Lung (tissue), 12 donors: ENCODE data around the gene AK4. TPM values are rescaled to one million over a fixed set of nuclear protein-coding genes. Genes with fewer than 3 reads are reported as not detected.

Source experiments
- ATAC-seq: fragments of 200-7000 bp; cut with Tn5 transposase; one replicate; pipeline ENCODE4 v1.9.1; 2020; ENCODE audit warnings: moderate number of reproducible peaks; ENCODE audit not compliant: insufficient read depth, low FRiP score
- DNase-seq, 3 donors: peaks; one replicate each; pipeline ENCODE4 v3.0.0-alpha.2; 2013 to 2017
- H3K27ac ChIP-seq, 2 donors: one replicate each; pipeline ENCODE4 v1.5.1; 2013; ENCODE audit warnings: mild to moderate bottlenecking in 2 of 2, moderate library complexity in 2 of 2, control low read depth in 1 of 2, inconsistent platforms in 1 of 2, low read depth in 1 of 2, low read length in 1 of 2
- H3K27me3 ChIP-seq, 3 donors: one replicate each; pipeline ENCODE4 v1.5.1; 2013; ENCODE audit warnings: low read length in 2 of 3; ENCODE audit not compliant: control insufficient read depth in 3 of 3, insufficient read depth in 3 of 3
- H3K36me3 ChIP-seq, 4 donors: one replicate each; pipeline ENCODE4 v1.5.1; 2013; ENCODE audit warnings: low read length in 4 of 4, mild to moderate bottlenecking in 1 of 4, moderate library complexity in 1 of 4; ENCODE audit not compliant: control insufficient read depth in 4 of 4, insufficient read depth in 4 of 4
- H3K4me1 ChIP-seq, 5 donors: one replicate each; pipeline ENCODE4 v1.5.1; 2013; ENCODE audit warnings: low read length in 5 of 5, mild to moderate bottlenecking in 2 of 5, moderate library complexity in 1 of 5; ENCODE audit not compliant: control insufficient read depth in 5 of 5, insufficient read depth in 5 of 5
- H3K4me3 ChIP-seq: one replicate; pipeline ENCODE4 v1.5.1; 2013; ENCODE audit warnings: mild to moderate bottlenecking, control low read depth, moderate library complexity
- H3K9ac ChIP-seq, 2 donors: one replicate each; pipeline ENCODE4 v1.5.1; 2013; ENCODE audit warnings: low read length in 2 of 2, control low read depth in 1 of 2; ENCODE audit not compliant: insufficient read depth in 1 of 2
- H3K9me3 ChIP-seq, 4 donors: one replicate each; pipeline ENCODE4 v1.5.1; 2013; ENCODE audit warnings: low read length in 3 of 4, mild to moderate bottlenecking in 1 of 4, moderate library complexity in 1 of 4; ENCODE audit not compliant: control insufficient read depth in 4 of 4, insufficient read depth in 3 of 4
- WGBS, 2 donors: extraction: QIAGEN DNeasy Blood & Tissue Kit; methylation state at CpG; one replicate each; pipeline ENCODE4 v1.1.7; 2013; 5-methylcytosine and 5-hydroxymethylcytosine counted together
- polyA plus RNA-seq, 2 donors: library from polyadenylated mRNA; stranded (reverse); fragments of 200-250 nt; gene quantifications; one replicate each; pipeline ENCODE4 v1.2.1, GENCODE V29; 2013
- total RNA-seq, 2 donors: library from RNA; depleted of rRNA in 1 of 2; stranded (reverse); fragments of >200 nt in 1 of 2; gene quantifications; one replicate each; pipeline ENCODE4 v1.2.1, GENCODE V29; 2014 to 2021
- TF ChIP-seq, protein P1 (sequence below): IDR thresholded peaks from 2 replicates; pipeline ENCODE4 v1.5.1; 2012; ENCODE audit warnings: mild to moderate bottlenecking; ENCODE audit errors: control extremely low read depth, extremely low read depth
- donor health status: control.
- donor health status: control.
- donor health status: Bipolar disorder and iron deficiency.
- donor health status: healthy.
- donor health status: DM: yes; HTN: yes; CAD: no.

AK4 gene
- total and polyA plus RNA-seq, 4 donors: 1.1 to 13.7 (median 6.5) TPM

DNA sequence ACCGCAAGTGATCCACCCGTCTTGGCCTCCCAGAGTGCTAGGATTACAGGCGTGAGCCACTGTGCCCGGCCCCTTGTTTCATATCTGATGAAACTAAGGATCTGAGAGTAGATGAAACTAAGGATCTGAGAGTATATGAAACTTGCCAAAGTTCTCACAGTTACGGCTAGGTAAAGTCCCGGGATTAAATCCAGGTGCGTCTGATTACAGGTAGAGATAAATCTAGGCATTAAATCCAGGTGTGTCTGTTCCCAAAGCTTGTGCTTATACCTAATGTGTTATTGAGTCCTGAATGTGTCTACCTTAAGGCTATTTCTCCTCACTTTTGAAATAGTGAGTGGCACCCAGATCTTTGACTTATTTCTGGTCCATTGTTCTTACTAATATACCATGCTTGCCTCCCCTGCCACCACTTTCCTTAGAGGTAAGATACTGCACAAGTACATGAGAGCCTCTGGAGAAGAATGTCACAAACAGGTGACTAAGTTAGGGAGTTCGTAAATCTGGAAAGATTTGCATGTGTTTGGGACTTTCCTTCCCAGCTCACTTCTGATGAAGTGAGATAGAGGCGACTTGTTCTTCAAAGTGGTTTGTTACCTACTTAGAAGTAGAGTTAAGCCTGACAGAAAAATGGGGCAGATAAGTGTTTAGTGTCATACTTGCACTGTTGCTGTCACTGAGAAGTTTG is 66.5 kb downstream of the AK4 start:
- H3K4me3 ChIP-seq: no peak overlapping the region
- H3K9ac ChIP-seq: no peak overlapping the region
- ATAC-seq: no peak
- H3K36me3 ChIP-seq: no peaks in the 10 kb centered on the region
- no peaks in the 10 kb centered on the region for H3K9me3 ChIP-seq
- TF ChIP-seq, protein P1, sequence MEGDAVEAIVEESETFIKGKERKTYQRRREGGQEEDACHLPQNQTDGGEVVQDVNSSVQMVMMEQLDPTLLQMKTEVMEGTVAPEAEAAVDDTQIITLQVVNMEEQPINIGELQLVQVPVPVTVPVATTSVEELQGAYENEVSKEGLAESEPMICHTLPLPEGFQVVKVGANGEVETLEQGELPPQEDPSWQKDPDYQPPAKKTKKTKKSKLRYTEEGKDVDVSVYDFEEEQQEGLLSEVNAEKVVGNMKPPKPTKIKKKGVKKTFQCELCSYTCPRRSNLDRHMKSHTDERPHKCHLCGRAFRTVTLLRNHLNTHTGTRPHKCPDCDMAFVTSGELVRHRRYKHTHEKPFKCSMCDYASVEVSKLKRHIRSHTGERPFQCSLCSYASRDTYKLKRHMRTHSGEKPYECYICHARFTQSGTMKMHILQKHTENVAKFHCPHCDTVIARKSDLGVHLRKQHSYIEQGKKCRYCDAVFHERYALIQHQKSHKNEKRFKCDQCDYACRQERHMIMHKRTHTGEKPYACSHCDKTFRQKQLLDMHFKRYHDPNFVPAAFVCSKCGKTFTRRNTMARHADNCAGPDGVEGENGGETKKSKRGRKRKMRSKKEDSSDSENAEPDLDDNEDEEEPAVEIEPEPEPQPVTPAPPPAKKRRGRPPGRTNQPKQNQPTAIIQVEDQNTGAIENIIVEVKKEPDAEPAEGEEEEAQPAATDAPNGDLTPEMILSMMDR: no peak
- 93 to 95% methylated on average over 9 of the region's 9 CpGs for WGBS, 2 donors
- no peak overlapping the region for H3K27ac ChIP-seq
- H3K27me3 ChIP-seq: peaks cover 0 to 8% (median 0%) of the 10 kb centered on the region in 3 donors
- H3K4me1 ChIP-seq: peaks cover 0 to 3% (median 0%) of the 10 kb centered on the region in 5 donors
- DNase-seq: no peak

DNA sequence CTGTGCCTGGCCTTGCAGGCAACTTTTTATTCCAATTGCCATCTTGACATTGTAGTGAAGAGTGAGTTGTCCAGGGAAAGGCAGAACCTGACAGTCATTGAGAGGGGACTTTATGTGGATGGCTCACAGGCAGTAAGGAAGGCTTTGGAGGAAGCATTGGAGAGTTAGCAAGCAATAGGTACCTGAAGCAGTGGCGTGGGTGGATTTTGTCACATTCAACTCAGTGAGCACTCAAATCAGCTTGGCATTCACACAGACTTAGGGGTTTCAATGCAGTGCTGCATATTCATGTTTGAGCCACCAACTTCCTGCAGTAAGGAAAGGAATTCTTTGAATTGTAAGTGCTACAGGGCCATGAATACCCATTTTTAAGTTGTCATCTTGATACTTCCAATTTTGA is 69.0 kb downstream of the AK4 start:
- Histone ChIP-seq H3K27me3 (peaks cover 0 to 3% (median 0%) of the 10 kb centered on the region in 3 donors), H3K9me3 (no peaks in the 10 kb centered on the region), H3K27ac (no peak overlapping the region), H3K9ac (no peak overlapping the region), H3K4me1 (peaks cover 0 to 3% (median 0%) of the 10 kb centered on the region in 5 donors), H3K4me3 (no peak overlapping the region), H3K36me3 (no peaks in the 10 kb centered on the region)
- ATAC-seq (no peak), DNase-seq (no peak)
- 93 to 100% methylated on average over 1 of the region's 1 CpG for WGBS, 2 donors
- TF ChIP-seq, protein P1: no peak

DNA sequence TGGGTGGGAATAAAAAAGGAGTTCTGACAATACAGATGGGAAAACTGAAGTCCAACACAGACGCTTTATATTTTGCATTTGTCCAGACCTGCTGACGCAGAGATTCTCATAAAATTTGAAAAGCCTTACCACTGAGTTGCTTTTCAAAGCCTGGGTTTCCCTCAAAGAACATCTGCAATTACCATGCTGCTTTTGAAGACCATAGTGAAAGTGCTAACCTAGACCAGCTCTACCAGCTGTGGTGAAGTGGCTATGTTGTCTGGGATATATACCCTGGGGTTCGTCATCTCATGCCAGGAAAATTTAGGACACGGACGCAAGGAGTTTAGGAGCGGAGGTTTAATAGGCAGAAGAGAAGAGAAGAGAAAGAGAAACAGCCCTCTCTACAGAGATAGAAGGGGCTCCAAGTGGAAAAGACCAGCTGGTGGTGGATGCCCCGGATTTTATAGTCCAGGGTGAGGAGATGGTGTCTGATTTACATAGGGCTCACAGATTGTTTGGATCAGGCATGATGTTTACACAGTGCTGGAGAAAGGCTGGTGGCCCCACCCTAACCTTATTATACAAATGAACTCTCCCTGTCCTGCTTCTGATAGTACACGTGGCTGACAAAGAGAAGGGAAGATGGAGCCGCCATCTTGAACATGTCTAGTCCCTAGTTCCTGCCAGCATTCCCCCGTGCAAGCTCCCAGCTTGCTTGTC is 73.8 kb downstream of the AK4 start:
- TF ChIP-seq, protein P1: no peak

More for the DNA sequence above, 73.8 kb downstream of the AK4 start:
- no peak overlapping the region for H3K9ac ChIP-seq
- peaks cover 0 to 7% (median 0%) of the 10 kb centered on the region in 4 donors for H3K36me3 ChIP-seq
- WGBS, 2 donors: 86 to 88% methylated on average over 10 of the region's 10 CpGs
- no peak overlapping the region for H3K27ac ChIP-seq
- H3K27me3 ChIP-seq: no peaks in the 10 kb centered on the region
- no peak overlapping the region for H3K4me3 ChIP-seq
- H3K9me3 ChIP-seq: no peaks in the 10 kb centered on the region
- DNase-seq (no peak), ATAC-seq (no peak)
- no peaks in the 10 kb centered on the region for H3K4me1 ChIP-seq
